Subcutaneous adipose tissue (tissue), 4 donors: ENCODE measurements around the gene SYNE4. TPM values are rescaled to one million over a fixed set of nuclear protein-coding genes. Genes with fewer than 3 reads are reported as not detected.

Experiments
- total RNA-seq, 4 donors: library from RNA; depleted of rRNA; stranded (reverse); fragments of >200 nt; gene quantifications; one replicate each; pipeline ENCODE4 v1.1.0, GENCODE V29; 2016
- TF ChIP-seq, protein P1 (sequence below): fragments of 450-650 bp; IDR thresholded peaks from one replicate; pipeline ENCODE4 v1.5.1; 2016; ENCODE audit warnings: low read depth, mild to moderate bottlenecking, control low read depth, antibody characterized with exemption, moderate library complexity

SYNE4 gene
- total RNA-seq, 4 donors from 2014 or later, result 1.5 TPM; not detected in 3

DNA sequence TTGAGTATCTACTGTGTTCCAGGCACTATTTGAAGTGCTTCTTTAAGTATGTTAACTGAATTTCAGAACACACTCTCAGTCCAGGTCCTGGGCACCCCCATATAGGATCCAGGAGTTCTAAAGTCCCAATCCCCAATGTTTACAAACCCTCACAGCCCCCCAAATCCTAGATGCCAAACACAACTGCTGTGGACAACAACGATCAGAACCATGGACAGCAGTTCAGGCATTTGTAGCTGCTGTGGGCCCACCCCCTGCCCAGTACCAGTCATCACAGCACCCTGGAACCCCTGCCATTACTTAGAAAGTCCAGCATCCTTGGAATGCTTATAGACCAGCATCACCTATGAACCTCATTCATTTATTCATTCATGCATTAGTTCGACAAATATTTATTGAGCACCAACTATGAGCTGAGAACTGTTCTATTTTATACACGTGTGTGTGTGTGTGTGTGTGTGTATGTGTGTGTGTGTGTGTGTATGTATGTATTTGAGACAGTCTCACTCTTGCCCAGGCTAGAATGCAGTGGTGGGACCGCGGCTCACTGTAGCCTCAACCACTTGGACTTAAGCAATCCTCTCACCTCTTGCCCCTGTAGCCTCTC is 32.9 kb downstream of the SYNE4 start:
- TF ChIP-seq, protein P1, sequence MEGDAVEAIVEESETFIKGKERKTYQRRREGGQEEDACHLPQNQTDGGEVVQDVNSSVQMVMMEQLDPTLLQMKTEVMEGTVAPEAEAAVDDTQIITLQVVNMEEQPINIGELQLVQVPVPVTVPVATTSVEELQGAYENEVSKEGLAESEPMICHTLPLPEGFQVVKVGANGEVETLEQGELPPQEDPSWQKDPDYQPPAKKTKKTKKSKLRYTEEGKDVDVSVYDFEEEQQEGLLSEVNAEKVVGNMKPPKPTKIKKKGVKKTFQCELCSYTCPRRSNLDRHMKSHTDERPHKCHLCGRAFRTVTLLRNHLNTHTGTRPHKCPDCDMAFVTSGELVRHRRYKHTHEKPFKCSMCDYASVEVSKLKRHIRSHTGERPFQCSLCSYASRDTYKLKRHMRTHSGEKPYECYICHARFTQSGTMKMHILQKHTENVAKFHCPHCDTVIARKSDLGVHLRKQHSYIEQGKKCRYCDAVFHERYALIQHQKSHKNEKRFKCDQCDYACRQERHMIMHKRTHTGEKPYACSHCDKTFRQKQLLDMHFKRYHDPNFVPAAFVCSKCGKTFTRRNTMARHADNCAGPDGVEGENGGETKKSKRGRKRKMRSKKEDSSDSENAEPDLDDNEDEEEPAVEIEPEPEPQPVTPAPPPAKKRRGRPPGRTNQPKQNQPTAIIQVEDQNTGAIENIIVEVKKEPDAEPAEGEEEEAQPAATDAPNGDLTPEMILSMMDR, result no peak

DNA sequence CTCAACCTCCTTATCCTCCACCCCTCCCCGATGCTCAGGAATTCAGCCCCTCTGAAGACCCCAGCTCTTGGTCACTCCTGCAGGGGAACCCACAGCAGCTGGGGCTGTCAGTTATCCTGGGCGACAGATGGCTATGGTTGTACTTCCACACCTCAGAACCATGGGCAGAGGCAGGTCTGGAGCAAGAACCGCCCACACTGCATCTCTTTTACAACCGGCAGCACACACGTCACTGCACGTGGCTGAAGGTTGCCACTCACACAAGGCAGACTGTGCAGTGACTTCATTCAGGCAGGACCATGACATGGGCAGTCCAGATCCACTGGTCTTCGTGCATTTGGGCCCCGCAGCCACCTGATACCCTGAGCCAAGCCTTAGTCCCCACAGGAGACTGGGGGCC is 35.1 kb downstream of the SYNE4 start:
- TF ChIP-seq, protein P1, result no peak

DNA sequence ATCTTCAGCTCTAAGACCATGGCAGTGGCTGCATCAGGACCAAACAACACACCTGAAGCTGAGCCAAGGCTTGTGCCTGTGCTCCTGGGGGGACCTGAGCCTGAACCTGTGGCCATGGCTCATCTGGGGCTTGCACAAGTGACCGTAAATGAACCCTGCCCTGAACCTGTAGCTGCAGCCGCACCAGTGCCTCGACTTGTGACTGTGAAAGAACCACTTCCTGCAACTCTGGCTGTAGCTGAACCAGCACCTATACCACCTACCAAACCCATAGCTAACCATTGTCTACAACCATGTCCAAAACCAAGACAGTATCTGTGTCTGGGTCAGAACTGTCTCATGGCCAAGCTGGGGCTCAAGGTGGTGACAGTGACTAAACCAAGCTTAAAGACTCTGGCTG is 41.8 kb downstream of the SYNE4 start:
- TF ChIP-seq, protein P1, result no peak

DNA sequence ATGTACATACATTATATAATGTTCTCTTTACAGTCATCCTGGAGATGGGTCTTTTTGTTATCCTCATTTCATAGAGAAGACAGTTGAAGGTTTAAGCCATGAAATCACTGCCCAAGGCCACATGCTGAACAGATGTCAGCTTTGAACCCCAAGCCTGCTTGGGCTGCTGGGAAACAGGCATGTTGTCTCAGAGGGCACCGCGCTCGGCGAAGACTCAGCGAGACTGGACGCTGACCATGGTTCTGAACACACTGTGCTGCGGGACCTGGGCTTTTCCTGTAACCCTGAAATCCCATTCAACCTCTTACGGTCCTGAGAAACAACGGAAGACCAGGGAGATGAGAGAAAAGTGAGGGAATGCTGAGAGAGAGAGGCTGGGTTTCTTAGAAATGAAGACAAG is 45.1 kb downstream of the SYNE4 start:
- TF ChIP-seq, protein P1, result no peak

DNA sequence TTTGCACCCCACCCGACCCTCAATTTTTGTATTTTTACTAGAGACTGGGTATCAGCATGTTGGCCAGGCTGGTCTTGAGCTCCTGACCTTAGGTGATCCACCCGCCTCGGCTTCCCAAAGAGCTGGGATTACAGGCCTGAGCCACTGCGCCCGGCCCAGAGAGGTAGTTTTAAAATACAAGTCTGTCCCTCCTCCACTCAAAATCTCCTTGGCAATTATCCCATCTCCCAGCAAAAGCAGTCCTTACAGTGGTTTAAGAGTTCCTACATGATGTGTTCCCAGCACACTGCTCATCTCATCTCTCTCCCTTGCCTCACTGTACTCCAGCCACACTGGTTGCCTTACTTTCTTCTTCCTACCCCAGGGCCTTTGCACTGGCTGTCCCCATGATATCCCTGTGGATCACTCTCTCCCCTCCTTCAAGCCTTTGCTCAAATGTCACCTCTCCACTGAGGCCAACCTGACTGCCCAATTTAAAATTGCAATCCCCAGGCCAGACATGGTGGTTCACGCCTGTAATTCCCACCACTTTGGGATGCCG is 48.1 kb downstream of the SYNE4 start:
- TF ChIP-seq, protein P1, result no peak

DNA sequence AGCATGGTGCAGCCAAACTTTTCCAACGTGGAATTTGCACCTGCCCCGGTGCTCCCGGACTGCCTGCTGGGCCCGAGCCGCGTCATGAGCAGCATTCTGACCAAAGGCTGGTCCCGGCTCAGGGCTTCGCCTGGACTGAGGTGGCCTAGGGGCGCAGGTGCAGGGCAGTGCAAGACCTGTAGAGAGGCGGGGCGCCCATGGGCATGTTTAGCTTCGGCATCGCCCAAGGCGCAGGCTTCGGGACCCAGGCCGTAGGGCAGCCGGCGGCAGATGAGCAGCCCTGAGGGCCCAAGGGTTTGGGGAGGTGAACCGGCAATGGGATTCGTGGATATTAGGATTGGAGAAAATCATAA is 48.7 kb downstream of the SYNE4 start:
- TF ChIP-seq, protein P1, result no peak

DNA sequence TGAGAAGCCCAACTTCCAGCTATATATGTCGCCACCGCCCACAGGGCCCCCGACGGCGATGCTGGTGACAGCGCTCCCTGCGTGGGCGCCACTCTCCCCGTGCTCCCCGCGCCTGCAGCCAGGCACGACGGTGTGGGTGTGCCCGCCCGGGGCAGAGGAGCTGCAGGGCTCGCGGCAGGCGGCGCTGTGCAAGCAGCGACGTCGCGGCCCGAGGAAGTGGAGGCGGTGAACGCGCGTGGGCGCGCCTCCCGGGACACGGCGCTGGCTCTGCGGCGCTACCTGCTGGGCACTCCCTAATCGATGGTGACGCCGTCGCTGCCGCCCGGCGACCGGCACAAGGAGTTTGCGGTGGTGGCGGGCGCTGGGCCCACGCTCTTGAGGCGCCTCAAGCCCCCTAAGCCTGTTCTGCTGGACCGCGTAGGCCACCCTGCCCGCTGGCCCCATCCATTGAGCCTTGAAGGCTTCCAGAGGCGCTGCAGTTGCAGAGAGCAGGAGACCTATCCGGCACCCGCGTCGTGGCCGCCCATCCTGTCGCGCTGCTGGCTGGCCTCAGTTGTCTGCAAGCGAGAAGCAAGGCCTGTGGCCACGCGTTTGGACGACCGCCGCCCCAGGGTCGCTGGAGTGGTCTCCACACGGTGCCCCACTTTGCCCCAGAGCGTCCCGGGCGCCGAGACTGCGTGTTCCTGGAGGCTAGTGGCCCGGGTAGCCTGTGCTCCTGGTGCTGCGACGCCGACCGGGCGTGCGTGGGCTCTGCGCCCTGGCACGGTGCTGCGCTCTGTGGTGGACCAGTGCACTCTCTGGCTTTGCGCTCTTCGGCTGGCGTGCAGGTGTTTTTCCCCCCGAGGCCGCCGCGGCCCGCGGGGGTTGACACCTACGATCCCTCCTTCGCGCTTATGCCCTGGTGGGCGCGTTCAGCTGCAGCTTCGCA is 49.3 kb downstream of the SYNE4 start:
- TF ChIP-seq, protein P1, result no peak
